GM12878 (cell line): ENCODE results near the gene IRF9. TPM values are rescaled to one million over a fixed set of nuclear protein-coding genes. Genes with fewer than 3 reads are reported as not detected.
A peak's percentile ranks its signal among the peaks of the same experiment; 100 is the strongest.

Source experiments
- ASH2L ChIP-seq: fragments of 300-600, 200-600 bp; sonication (generic); IDR thresholded peaks from 2 replicates; pipeline ENCODE4 v1.6.1; 2017; ENCODE audit warnings: low read depth, mild to moderate bottlenecking, borderline replicate concordance
- BCL3 ChIP-seq: IDR thresholded peaks from 2 replicates; pipeline ENCODE4 v1.6.1; 2011; ENCODE audit warnings: borderline replicate concordance, low read depth, mild to moderate bottlenecking, moderate library complexity, low read length; ENCODE audit not compliant: insufficient read depth, poor library complexity, severe bottlenecking
- FOXM1 ChIP-seq: IDR thresholded peaks from 2 replicates; pipeline ENCODE4 v1.6.1; 2012; ENCODE audit warnings: low read depth, mild to moderate bottlenecking, inconsistent platforms, low read length, moderate library complexity
- IRF5 ChIP-seq: fragments of 450-650 bp; IDR thresholded peaks from 2 replicates; pipeline ENCODE4 v1.6.1; 2017; ENCODE audit warnings: borderline replicate concordance
- KAT2A ChIP-seq: conservative IDR thresholded peaks from 2 replicates; pipeline ENCODE4 v1.6.1; 2011; ENCODE audit warnings: low read depth, low read length; ENCODE audit not compliant: control insufficient read depth
- LARP7 ChIP-seq: fragments of 450-650 bp; IDR thresholded peaks from 2 replicates; pipeline ENCODE4 v1.6.1; 2017; ENCODE audit warnings: mild to moderate bottlenecking
- NFYB ChIP-seq: IDR thresholded peaks from 2 replicates; pipeline ENCODE4 v1.6.1; 2011; ENCODE audit warnings: low read depth, mild to moderate bottlenecking, low read length, improper control_type of control experiment, moderate library complexity; ENCODE audit not compliant: insufficient read depth
- RAD51 ChIP-seq: fragments of 450-650 bp; IDR thresholded peaks from 2 replicates; pipeline ENCODE4 v1.6.1; 2016; ENCODE audit warnings: moderate library complexity, mild to moderate bottlenecking, inconsistent platforms
- SMARCA5 ChIP-seq: fragments of 450-650 bp; IDR thresholded peaks from 2 replicates; pipeline ENCODE4 v1.6.1; 2017; ENCODE audit warnings: mild to moderate bottlenecking
- SREBF1 ChIP-seq: IDR thresholded peaks from 2 replicates; pipeline ENCODE4 v1.6.1; 2012; ENCODE audit warnings: mild to moderate bottlenecking, low read length
- TBL1XR1 ChIP-seq: IDR thresholded peaks from 2 replicates; pipeline ENCODE4 v1.6.1; 2012; ENCODE audit warnings: low read depth, low read length, improper control_type of control experiment
- YBX1 ChIP-seq: fragments of 450-650 bp; IDR thresholded peaks from 2 replicates; pipeline ENCODE4 v1.6.1; 2016; ENCODE audit warnings: antibody characterized with exemption
- ZBTB4 ChIP-seq: fragments of 450-650 bp; formaldehyde crosslinking; IDR thresholded peaks from 2 replicates; pipeline ENCODE4 v1.4.0; 2022; ENCODE audit warnings: mild to moderate bottlenecking, moderate library complexity
- ZBTB40 ChIP-seq: fragments of 450-650 bp; IDR thresholded peaks from 2 replicates; pipeline ENCODE4 v1.6.1; 2016; ENCODE audit warnings: mild to moderate bottlenecking, moderate library complexity, borderline replicate concordance
- polyA plus RNA-seq, 11 experiments: library from polyadenylated mRNA; depleted of rRNA in 4 of 11; unstranded in 6 of 11; stranded (reverse) in 5 of 11; fragments of >200 nt; fragmentation: Nextera tagmentation in 4 of 11; fragmentation: Illumina TruSeq in 1 of 11; extraction: Ambion mirVana in 4 of 11; extraction: Trizol in 1 of 11; gene quantifications; 1 replicate in 1 of 11; 2 replicates in 10 of 11; pipeline versions ENCODE4 v1.2.1 to v1.2.3, GENCODE V29; 2011 to 2016; ENCODE audit warnings: inconsistent platforms in 2 of 11, missing spikeins in 2 of 11, low read depth in 1 of 11
- total RNA-seq, 4 experiments: library from RNA; depleted of rRNA in 3 of 4; stranded (reverse); fragments of >200 nt in 3 of 4; fragmentation: Illumina TruSeq in 1 of 4; extraction: Trizol in 1 of 4; gene quantifications; 2 replicates each; pipeline versions ENCODE4 v1.2.1 to v1.2.3, GENCODE V29; 2013 to 2021

IRF9 gene
- total and polyA plus RNA-seq, 10 of the 15 experiments (the other 5 are each of a cell fraction or from before 2014, with no cell fraction given) = 47.6 to 234 (median 148) TPM

- TF ChIP-seq SMARCA5 (0 out of 2 replicates have a peak, but pooled peaks have one; percentile 46), LARP7 (peak; percentile 88), BCL3 (peak; percentile 74), YBX1 (no peak), FOXM1 (peak; percentile 62; the same call in 1 of the 2 replicates), RAD51 (peak; percentile 78), SREBF1 (peak; percentile 55; the same call in 1 of the 2 replicates), ZBTB40 (peak; percentile 100), ZBTB4 (CRISPR knock-in tag) (no peak), TBL1XR1 (peak; percentile 94), IRF5 (peak; percentile 32; the same call in 1 of the 2 replicates), KAT2A (no peak), ASH2L (no peak), NFYB (no peak)
These were observed 27.4 kb downstream of the IRF9 start, which contains the start of gene IPO4 (continued) for GRCh38 chr14:24188251-24189058.
